BJ (cell line): Measurements from ENCODE around the gene P3H2. TPM values are rescaled to one million over a fixed set of nuclear protein-coding genes. Genes with fewer than 3 reads are reported as not detected.

Experiments
- CTCF ChIA-PET: fragments of 350-600 bp; formaldehyde crosslinking; extraction: SDS; loops from one replicate; lab custom pipeline; 2021; ENCODE audit warnings: antibody characterized with exemption, inconsistent platforms; lab: Yijun Ruan, JAX
- POLR2A ChIA-PET: fragments of 300-600 bp; sonication (Branson Sonifier 250); formaldehyde crosslinking; extraction: SDS; loops from one replicate; lab custom pipeline; 2021; ENCODE audit warnings: antibody characterized with exemption; lab: Charles Lee
- DNase-seq: peaks from one replicate; pipeline ENCODE4 v3.0.0-alpha.2; 2011; ENCODE audit warnings: low read depth
- H3K27me3 ChIP-seq: 2 replicates; pipeline ENCODE4 v1.6.0; 2011; ENCODE audit warnings: low read length; ENCODE audit not compliant: control insufficient read depth, insufficient read depth
- H3K36me3 ChIP-seq: 2 replicates; pipeline ENCODE4 v1.5.1; 2011; ENCODE audit warnings: low read length; ENCODE audit not compliant: control insufficient read depth, insufficient read depth
- H3K4me3 ChIP-seq: 2 replicates; pipeline ENCODE4 v1.5.1; 2011; ENCODE audit warnings: low read depth, mild to moderate bottlenecking, control low read depth, low read length
- CTCF ChIP-seq: IDR thresholded peaks from 2 replicates; pipeline ENCODE4 v1.5.1; 2011; ENCODE audit warnings: low read depth, mild to moderate bottlenecking, control low read depth, inconsistent platforms, low read length, moderate library complexity; ENCODE audit not compliant: insufficient read depth
- polyA plus RNA-seq: library from polyadenylated mRNA; depleted of rRNA; stranded (reverse); fragments of >200 nt; gene quantifications from 2 replicates; pipeline ENCODE4 v1.2.3, GENCODE V29; 2011

The P3H2 gene
- polyA plus RNA-seq, 1 experiment, result 13.5 TPM

DNA sequence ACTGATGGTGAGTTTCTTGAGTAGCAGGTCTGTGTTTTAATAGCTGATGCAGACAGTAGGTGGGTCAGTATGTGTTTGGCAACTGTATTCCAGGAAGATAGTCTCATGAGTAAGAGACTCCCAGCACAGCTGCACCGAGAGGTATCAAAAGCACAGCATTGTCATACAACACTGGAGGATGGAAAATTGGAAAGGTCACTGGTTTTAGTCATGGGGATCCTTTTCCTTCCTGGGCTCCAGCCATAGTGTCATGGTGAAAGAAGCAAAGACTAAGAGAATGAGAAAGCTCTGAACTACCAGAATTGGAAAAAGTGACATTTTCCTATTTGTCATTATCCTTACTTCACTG, 61.5 kb downstream of the P3H2 start:
- DNase-seq, result no peak
- POLR2A ChIA-PET, result no interaction called here
- Histone ChIP-seq H3K4me3 (no peak overlapping the region), H3K36me3 (no peaks in the 10 kb centered on the region), H3K27me3 (no peaks in the 10 kb centered on the region)
- CTCF ChIA-PET, result interaction anchor here (1.0 to 2.3 kb wide), 2 partner anchors 15 to 61 kb away, joined by 3 to 7 read pairs; partner anchors contain the start of gene P3H2
- TF ChIP-seq CTCF, result no peak

GRCh38 chr3:190058521-190059241, 62.0 kb downstream of the P3H2 start:
- ChIA-PET POLR2A (interaction anchor here (0.5 kb wide), 1 partner anchor 11 kb away, joined by 3 read pairs; no protein-coding TSS in a partner anchor), CTCF (interaction anchor here (1.0 to 2.3 kb wide), 2 partner anchors 14 to 62 kb away, joined by 3 to 7 read pairs; partner anchors contain the start of gene P3H2)
- no peak for DNase-seq
- H3K4me3 ChIP-seq, result no peak overlapping the region
- H3K36me3 ChIP-seq, result no peaks in the 10 kb centered on the region
- TF ChIP-seq CTCF, result no peak
- no peaks in the 10 kb centered on the region for H3K27me3 ChIP-seq

DNA sequence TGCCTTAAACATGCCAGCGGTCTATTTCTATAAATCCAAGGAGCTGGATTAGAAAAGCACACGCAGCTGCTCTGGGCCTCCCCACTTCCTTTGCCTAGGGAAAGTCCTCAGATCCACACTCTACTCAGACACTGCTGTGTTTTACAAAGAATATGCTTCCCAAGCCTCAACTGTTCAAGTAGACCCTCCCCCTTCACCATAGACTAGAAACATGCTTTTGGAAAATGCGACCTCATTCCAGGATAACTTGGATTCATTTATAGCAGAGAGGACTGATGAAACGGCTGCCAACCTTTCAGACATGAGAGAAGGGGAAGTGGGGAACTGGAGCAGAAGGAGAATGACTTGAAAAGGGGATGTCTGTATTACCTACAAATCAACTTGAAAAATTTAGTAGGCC, 64.0 kb downstream of the P3H2 start:
- H3K36me3 ChIP-seq, result no peaks in the 10 kb centered on the region
- DNase-seq, result no peak
- TF ChIP-seq CTCF, result no peak
- H3K4me3 ChIP-seq, result no peak overlapping the region
- no peaks in the 10 kb centered on the region for H3K27me3 ChIP-seq
- ChIA-PET CTCF (interaction anchor here (0.6 to 1.0 kb wide), 2 partner anchors 11 to 57 kb away, joined by 3 read pairs; no protein-coding TSS in a partner anchor), POLR2A (no interaction called here)

- Histone ChIP-seq H3K4me3 (no peak overlapping the region), H3K36me3 (no peaks in the 10 kb centered on the region), H3K27me3 (no peaks in the 10 kb centered on the region)
- TF ChIP-seq CTCF, result no peak
- DNase-seq, result no peak
- ChIA-PET CTCF (no interaction called here), POLR2A (no interaction called here)
Observed at GRCh38 chr3:190055773-190056172, 64.9 kb downstream of the P3H2 start.

DNA sequence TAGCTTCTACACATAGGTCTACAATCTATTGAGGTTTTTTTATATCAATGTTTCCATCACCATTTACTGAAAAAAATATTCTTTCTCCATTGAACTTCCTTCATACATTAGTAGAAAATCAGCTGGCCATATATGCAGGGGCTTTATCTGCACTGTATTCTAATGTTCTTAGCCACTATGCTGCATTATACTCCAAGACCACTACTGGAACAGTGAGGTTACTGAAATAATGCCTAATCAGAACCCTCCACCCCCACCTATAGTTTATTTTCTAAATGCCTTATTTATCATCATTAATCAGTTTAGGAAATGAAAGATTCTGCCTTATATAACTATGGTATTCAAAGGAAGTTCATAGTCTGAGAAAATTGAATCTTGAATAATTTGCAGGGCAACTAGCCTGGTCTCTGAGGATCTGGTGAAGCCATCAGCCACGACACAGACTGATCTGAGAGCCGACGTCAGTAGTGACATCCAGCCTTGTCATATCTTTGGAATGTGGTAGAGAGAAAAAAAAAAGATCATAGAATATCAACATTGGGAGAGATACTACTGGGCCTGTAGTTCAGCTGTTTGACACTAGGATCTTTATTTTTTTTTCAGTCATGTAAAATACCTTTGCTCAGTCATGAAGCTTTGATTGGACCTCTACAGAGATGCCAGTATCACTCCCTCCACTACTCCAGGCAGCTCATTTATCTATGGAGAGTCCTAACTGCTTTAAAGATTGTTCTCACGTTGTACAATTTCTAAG, 66.6 kb downstream of the P3H2 start:
- ChIA-PET POLR2A (no interaction called here), CTCF (interaction anchor here (0.7 to 1.5 kb wide), 6 partner anchors 9 to 337 kb away, joined by 3 to 5 read pairs (median 4); no protein-coding TSS in a partner anchor)
- H3K36me3 ChIP-seq, result no peaks in the 10 kb centered on the region
- no peak overlapping the region for H3K4me3 ChIP-seq
- peak; percentile 17; the same call in 1 of the 2 replicates for TF ChIP-seq CTCF
- DNase-seq, result no peak
- no peaks in the 10 kb centered on the region for H3K27me3 ChIP-seq
